Loucy (cell line): Measurements from ENCODE around the gene DUSP22.

Source experiments
- H2AFZ ChIP-seq: fragments of 200-600 bp; sonication (generic); 2 replicates; pipeline ENCODE4 v1.6.0; 2016; ENCODE audit warnings: antibody characterized with exemption, mild to moderate bottlenecking, low read length, moderate library complexity
- H3F3A ChIP-seq: fragments of 200-600 bp; 2 replicates; pipeline ENCODE4 v1.6.0; 2016; ENCODE audit warnings: antibody characterized with exemption, low read depth, mild to moderate bottlenecking
- H3K27me3 ChIP-seq: fragments of 200-600 bp; sonication (generic); 2 replicates; pipeline ENCODE4 v1.6.1; 2014; ENCODE audit warnings: low read length, mild to moderate bottlenecking; ENCODE audit not compliant: insufficient read depth, poor library complexity, severe bottlenecking
- H3K36me3 ChIP-seq: fragments of 200-600 bp; sonication (generic); 2 replicates; pipeline ENCODE4 v1.6.1; 2016; ENCODE audit warnings: low read length; ENCODE audit not compliant: insufficient read depth
- H3K4me1 ChIP-seq: fragments of 200-600 bp; sonication (generic); 2 replicates; pipeline ENCODE4 v1.5.1; 2014; ENCODE audit warnings: low read length, mild to moderate bottlenecking; ENCODE audit not compliant: insufficient read depth, poor library complexity, severe bottlenecking
- H3K4me2 ChIP-seq: fragments of 200-600 bp; sonication (generic); 2 replicates; pipeline ENCODE4 v1.6.0; 2014; ENCODE audit warnings: antibody characterized with exemption, low read length, low read depth, mild to moderate bottlenecking; ENCODE audit not compliant: poor library complexity, severe bottlenecking
- H3K4me3 ChIP-seq: fragments of 200-600 bp; sonication (generic); 2 replicates; pipeline ENCODE4 v1.5.1; 2014; ENCODE audit warnings: low read length, mild to moderate bottlenecking, mixed read lengths; ENCODE audit not compliant: poor library complexity, severe bottlenecking
- H3K79me2 ChIP-seq: fragments of 200-600 bp; sonication (generic); 2 replicates; pipeline ENCODE4 v1.6.1; 2014; ENCODE audit warnings: low read length; ENCODE audit not compliant: insufficient read depth
- H3K9ac ChIP-seq: fragments of 200-600 bp; sonication (generic); 2 replicates; pipeline ENCODE4 v1.6.0; 2014; ENCODE audit warnings: mild to moderate bottlenecking, low read depth, low read length, moderate library complexity; ENCODE audit not compliant: poor library complexity, severe bottlenecking
- H3K9me2 ChIP-seq: fragments of 200-600 bp; sonication (generic); replicated peaks from 2 replicates; pipeline ENCODE4 v1.6.1; 2016; ENCODE audit warnings: low read depth, low read length, mixed read lengths
- H3K9me3 ChIP-seq: fragments of 200-600 bp; sonication (generic); 2 replicates; pipeline ENCODE4 v1.6.1; 2014; ENCODE audit warnings: mild to moderate bottlenecking, antibody characterized with exemption, low read length, low read depth; ENCODE audit not compliant: insufficient read depth
- H4K20me1 ChIP-seq: fragments of 200-600 bp; sonication (generic); 2 replicates; pipeline ENCODE4 v1.6.0; 2014; ENCODE audit warnings: antibody characterized with exemption, low read length, mild to moderate bottlenecking; ENCODE audit not compliant: insufficient read depth, poor library complexity, severe bottlenecking
- EZH2phosphoT487 ChIP-seq: fragments of 200-600 bp; IDR thresholded peaks from 2 replicates; pipeline ENCODE4 v1.6.1; 2018; ENCODE audit warnings: antibody characterized with exemption, mild to moderate bottlenecking, moderate library complexity, borderline replicate concordance
- TF ChIP-seq, protein P1 (sequence below): fragments of 200-600 bp; sonication (generic); conservative IDR thresholded peaks from 2 replicates; pipeline ENCODE4 v1.5.1; 2014; ENCODE audit warnings: mild to moderate bottlenecking, antibody characterized with exemption, low read length

Gene DUSP22

DNA sequence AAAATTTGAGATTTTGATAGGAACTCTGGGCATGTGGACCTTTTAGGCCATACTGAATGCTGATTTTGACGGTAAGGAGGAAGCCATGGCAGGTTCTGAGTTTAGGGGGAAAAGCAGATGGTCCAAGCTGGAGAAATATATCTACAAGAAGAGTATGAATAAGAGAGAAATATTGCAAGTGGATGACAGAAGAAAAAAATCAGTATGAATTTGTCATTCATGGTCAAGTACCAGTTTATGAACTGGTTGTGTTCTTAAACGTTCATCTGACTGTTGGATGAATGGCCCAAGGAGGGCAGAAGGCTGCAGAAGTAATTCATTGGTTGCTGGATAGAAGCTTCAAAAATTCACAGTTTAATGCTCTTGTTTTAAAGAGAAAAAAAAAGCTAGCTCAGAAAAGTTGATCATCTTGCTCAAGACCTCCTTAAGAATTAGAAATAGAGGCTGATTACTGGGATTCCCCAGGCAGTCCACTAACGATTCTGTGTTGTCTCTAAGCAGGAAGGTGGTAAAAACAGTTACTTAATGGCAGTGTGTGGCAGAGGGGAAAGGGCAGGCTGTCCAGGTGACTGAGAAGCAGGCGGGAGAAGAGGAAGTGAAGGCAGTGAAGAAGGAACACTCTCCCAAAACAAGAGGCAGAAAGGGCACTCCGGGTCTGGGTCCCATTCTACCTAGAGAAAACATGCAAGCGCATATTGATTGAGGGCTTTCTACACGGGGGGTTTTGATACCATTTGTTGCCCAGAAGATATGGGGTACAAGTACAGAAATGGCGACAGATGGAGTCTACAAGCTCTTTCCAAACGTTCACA, 2.0 kb upstream of the DUSP22 start:
- peak overlapping the region; percentile 84 for H3K4me2 ChIP-seq
- H3K9me3 ChIP-seq = no peaks in the 10 kb centered on the region
- no peak overlapping the region for H3K9ac ChIP-seq
- no peaks in the 10 kb centered on the region for H3K9me2 ChIP-seq
- H3K4me3 ChIP-seq = peak overlapping the region; percentile 7
- TF ChIP-seq, protein P1, sequence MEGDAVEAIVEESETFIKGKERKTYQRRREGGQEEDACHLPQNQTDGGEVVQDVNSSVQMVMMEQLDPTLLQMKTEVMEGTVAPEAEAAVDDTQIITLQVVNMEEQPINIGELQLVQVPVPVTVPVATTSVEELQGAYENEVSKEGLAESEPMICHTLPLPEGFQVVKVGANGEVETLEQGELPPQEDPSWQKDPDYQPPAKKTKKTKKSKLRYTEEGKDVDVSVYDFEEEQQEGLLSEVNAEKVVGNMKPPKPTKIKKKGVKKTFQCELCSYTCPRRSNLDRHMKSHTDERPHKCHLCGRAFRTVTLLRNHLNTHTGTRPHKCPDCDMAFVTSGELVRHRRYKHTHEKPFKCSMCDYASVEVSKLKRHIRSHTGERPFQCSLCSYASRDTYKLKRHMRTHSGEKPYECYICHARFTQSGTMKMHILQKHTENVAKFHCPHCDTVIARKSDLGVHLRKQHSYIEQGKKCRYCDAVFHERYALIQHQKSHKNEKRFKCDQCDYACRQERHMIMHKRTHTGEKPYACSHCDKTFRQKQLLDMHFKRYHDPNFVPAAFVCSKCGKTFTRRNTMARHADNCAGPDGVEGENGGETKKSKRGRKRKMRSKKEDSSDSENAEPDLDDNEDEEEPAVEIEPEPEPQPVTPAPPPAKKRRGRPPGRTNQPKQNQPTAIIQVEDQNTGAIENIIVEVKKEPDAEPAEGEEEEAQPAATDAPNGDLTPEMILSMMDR = no peak
- TF ChIP-seq EZH2phosphoT487 = no peak
- H3F3A ChIP-seq = no peaks in the 10 kb centered on the region
- H3K36me3 ChIP-seq = no peaks in the 10 kb centered on the region
- no peaks in the 10 kb centered on the region for H4K20me1 ChIP-seq
- H3K27me3 ChIP-seq = no peaks in the 10 kb centered on the region
- peaks cover 63% of the 10 kb centered on the region for H3K4me1 ChIP-seq
- H2AFZ ChIP-seq = no peak overlapping the region
- peaks cover 30% of the 10 kb centered on the region for H3K79me2 ChIP-seq

DNA sequence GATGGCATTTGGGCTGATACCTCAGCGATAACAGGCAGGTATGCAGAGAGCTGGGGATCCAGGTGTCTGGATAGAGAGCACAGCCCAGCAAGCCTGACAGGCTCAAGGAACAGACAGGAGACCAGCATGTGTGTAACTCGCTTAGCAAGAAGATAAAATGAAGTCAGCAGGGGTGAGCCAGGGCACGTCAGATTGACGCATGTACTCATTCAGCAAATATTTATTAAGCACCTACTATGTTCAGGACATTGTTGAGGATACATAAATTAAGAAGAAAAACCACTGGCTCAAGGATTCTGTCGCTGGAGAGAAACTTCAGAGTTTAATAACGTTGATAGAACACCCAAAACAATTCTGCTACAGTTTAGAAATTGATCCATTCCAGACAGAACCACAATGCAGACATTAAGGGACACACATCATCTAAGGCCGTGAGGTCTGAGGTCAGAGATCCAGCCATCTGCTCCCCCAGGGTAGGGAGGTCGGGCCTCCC, 1.0 kb upstream of the DUSP22 start:
- Histone ChIP-seq H3K4me3 (peak overlapping the region; percentile 81), H3K9ac (peak overlapping the region; percentile 82), H3K4me1 (peaks cover 67% of the 10 kb centered on the region), H3K9me3 (no peaks in the 10 kb centered on the region), H3K27me3 (no peaks in the 10 kb centered on the region), H3K36me3 (no peaks in the 10 kb centered on the region), H3K4me2 (peak overlapping the region; percentile 84), H2AFZ (peak overlapping the region; percentile 44; the same call in 1 of the 2 replicates), H4K20me1 (no peaks in the 10 kb centered on the region), H3F3A (no peaks in the 10 kb centered on the region), H3K79me2 (peaks cover 39% of the 10 kb centered on the region), H3K9me2 (no peaks in the 10 kb centered on the region)
- TF ChIP-seq EZH2phosphoT487 = no peak
- TF ChIP-seq, protein P1 = no peak

DNA sequence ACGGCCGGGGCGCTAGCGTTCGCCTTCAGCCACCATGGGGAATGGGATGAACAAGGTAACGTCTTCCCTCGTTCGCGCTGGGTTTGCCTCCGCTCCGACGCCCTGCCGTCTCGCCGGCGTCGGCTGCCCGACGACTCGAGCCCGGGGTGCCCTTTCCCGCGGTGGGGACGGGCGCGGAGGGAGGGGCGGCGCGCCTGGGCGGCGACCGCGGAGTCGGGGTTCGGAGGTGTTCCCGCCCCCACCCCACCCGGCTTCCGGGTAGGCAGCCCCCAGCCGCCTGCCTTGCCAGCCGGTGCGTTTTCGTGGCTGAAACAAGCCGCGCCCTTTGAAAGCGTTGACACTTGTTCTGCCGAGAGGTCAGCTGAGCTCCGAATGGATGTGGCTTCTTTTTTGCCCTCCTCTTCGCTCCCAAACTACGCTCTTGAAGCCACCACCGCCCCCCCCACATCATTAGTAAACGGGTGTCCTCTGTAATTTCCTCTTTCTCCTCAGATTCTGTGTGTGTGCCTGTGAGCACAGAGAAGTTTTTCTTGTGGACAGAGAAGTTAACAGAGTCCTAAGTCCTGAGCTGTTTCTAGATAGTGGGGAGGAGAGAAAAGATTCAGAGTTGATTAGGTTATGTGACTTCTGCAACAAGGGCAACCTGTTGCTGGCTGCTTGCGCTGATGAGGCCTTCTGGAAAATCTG, 362 bp downstream of the DUSP22 start:
- TF ChIP-seq EZH2phosphoT487 = no peak
- TF ChIP-seq, protein P1 = no peak
- H3K9ac ChIP-seq = peak overlapping the region; percentile 82
- peak overlapping the region; percentile 76 for H2AFZ ChIP-seq
- H3K9me2 ChIP-seq = no peaks in the 10 kb centered on the region
- peaks cover 74% of the 10 kb centered on the region for H3K4me1 ChIP-seq
- H3K9me3 ChIP-seq = no peaks in the 10 kb centered on the region
- H3K4me3 ChIP-seq = peak overlapping the region; percentile 81
- H3K79me2 ChIP-seq = peaks cover 52% of the 10 kb centered on the region
- H4K20me1 ChIP-seq = no peaks in the 10 kb centered on the region
- no peaks in the 10 kb centered on the region for H3K36me3 ChIP-seq
- H3K27me3 ChIP-seq = no peaks in the 10 kb centered on the region
- H3F3A ChIP-seq = no peaks in the 10 kb centered on the region
- peak overlapping the region; percentile 84 for H3K4me2 ChIP-seq
